Caki2 (cell line): Measurements from ENCODE around the gene PTF1A. TPM values are rescaled to one million over a fixed set of nuclear protein-coding genes. Genes with fewer than 3 reads are reported as not detected.
A peak's percentile ranks its signal among the peaks of the same experiment; 100 is the strongest.

Experiments used
- DNase-seq: peaks from one replicate; pipeline ENCODE4 v3.0.0-alpha.2; 2015; ENCODE audit warnings: low read depth
- in situ Hi-C: cut with HindIII; loops from 2 replicates; pipeline ENCODE4 v1.10.0; 2016; ENCODE audit warnings: low sequenced_read_pairs, low pct_unique_long_range_greater_than_20kb, mixed read lengths
- total RNA-seq: library from RNA; depleted of rRNA; stranded (reverse); fragments of >200 nt; shearing (Covaris generic); gene quantifications from 2 replicates; pipeline ENCODE4 v1.2.3, GENCODE V29; 2014; ENCODE audit warnings: low replicate concordance

Gene PTF1A
- total RNA-seq, 1 experiment from 2014 or later = not detected

DNA sequence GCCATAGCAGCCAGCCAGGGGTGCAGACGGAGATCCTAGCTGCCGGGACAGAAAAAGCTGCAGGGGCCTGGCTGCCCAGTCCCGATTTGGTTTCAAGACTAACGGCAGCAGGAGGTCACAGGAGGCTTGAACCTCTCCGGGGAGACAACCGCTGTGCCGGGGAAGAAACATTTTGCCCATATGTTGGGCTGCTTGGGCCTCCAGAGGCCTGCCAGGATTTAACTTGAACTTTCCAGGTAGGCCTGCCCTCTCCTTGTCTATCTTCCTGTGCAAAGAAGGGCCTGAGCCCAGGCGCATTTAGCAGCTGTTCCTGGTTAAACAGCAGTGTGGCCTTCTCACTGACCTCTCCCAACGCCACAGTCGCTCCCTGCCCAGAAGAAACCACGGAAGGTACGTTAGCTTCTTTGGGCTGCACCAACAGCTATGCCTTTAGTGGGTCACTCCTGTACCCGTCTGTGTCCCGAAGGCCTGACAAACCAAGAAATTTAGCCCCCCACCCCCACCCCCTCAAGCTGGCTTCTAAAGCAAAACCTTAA lies 17.1 kb upstream of the PTF1A start:
- DNase-seq = no peak
- in situ Hi-C loops = no loop called here

- in situ Hi-C loops = no loop called here
- peak; percentile 9 for DNase-seq
Measured at GRCh38 chr10:23186178-23186577, 5.9 kb upstream of the PTF1A start.

GRCh38 chr10:23186697-23187096 lies 5.4 kb upstream of the PTF1A start:
- in situ Hi-C loops = no loop called here
- DNase-seq = peak; percentile 41

DNA sequence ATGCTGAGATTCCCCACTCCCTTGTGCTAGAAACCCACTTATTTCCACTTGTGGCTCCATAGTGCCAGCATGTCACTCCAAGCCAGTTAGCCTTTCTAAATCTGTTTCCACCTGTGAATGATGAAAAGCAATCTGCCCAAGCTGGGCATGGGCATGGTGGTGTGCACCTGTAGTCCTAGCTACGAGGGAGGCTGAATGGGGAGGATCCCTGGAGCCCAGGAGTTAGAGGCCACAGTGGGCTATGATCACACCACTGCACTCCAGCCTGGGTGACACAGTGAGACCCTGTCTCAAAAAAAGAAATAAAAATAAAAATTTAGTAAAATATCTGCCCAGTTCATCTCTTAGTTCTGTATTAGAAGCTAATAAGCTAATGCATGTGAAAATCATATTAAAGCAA lies 5.0 kb upstream of the PTF1A start:
- in situ Hi-C loops = no loop called here
- no peak for DNase-seq

DNA sequence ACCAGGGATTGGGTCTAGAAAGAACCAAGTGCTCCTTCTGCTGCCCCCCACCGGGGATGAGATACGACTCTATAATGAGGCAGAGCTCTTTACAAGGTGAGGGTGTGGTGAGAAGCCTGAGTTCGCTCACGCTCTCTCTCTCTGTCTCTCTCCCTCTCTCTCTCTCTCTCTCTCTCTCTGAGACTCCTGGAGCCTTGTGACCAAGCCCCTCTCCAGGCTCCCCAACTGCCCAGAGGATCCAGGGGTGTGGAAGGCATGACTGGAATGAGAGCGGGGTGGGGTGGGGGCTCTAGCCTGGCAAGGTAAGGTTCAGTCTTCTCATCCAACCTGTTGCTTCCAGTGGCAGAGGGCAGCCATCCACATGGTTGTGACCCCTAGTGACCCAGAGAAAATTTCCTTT lies 3.1 kb upstream of the PTF1A start:
- in situ Hi-C loops = no loop called here

GRCh38 chr10:23190872-23191763 lies 994 bp upstream of the PTF1A start:
- in situ Hi-C loops = no loop called here
- DNase-seq = no peak

More for the DNA sequence above, 3.1 kb upstream of the PTF1A start:
- no peak for DNase-seq

DNA sequence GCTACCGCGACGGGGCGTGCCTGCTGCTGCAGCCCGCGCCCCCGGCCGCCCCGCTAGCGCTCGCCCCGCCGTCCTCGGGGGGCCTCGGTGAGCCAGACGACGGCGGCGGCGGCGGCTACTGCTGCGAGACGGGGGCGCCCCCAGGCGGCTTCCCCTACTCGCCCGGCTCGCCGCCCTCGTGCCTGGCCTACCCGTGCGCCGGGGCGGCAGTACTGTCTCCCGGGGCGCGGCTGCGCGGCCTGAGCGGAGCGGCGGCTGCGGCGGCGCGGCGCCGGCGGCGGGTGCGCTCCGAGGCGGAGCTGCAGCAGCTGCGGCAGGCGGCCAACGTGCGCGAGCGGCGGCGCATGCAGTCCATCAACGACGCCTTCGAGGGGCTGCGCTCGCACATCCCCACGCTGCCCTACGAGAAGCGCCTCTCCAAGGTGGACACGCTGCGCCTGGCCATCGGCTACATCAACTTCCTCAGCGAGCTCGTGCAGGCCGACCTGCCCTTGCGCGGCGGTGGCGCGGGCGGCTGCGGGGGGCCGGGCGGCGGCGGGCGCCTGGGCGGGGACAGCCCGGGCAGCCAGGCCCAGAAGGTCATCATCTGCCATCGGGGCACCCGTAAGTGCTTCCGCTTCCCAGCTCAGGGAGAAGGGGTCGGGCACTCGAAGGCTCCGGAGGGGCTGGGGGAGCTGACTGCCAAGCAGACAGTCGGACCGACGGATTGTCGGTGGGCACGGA lies 761 bp downstream of the PTF1A start:
- no peak for DNase-seq

GRCh38 chr10:23193435-23194074 lies 1.4 kb downstream of the PTF1A start:
- in situ Hi-C loops = no loop called here
- no peak for DNase-seq

More for the DNA sequence above, 761 bp downstream of the PTF1A start:
- in situ Hi-C loops = no loop called here

GRCh38 chr10:23194471-23194965 lies 2.4 kb downstream of the PTF1A start:
- DNase-seq = no peak
- in situ Hi-C loops = no loop called here

- in situ Hi-C loops = no loop called here
- no peak for DNase-seq
Measured at GRCh38 chr10:23194966-23195845, 3.1 kb downstream of the PTF1A start.

DNA sequence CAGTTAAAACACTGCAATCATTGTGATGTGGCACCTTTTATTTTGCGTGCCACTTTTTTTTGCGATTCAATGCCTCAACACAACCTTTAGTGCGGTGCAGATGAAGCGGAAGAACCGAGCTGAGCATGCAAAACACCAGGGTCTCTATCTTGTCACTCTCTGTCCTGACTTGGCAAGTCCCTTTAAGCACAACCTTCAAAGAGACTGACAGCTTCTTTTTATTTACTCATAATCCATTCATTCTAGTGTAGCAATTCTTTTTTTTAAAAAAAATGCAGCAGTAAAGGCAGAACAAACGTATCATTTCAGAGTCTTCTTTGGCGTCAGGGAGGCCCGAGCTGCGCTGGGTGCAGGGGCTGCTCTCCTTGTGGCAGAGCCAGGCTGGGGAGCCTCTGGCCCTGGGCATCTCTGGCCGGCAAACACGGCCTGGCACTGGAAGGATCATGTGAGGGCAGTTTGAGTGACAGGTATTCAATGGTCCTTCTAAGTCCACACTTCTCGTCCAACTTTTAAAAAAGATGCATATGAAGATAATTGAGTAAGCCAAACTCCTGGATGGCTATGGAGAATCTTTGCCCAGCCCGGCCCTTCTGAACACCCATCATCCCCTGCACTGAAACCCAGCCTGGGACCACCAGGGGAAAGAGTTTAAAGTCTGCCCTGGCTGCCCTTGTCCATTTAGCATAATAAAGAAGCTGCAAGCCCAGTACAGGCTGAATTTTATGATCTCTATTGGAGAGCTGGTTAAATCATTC lies 3.9 kb downstream of the PTF1A start:
- in situ Hi-C loops = no loop called here
- no peak for DNase-seq

DNA sequence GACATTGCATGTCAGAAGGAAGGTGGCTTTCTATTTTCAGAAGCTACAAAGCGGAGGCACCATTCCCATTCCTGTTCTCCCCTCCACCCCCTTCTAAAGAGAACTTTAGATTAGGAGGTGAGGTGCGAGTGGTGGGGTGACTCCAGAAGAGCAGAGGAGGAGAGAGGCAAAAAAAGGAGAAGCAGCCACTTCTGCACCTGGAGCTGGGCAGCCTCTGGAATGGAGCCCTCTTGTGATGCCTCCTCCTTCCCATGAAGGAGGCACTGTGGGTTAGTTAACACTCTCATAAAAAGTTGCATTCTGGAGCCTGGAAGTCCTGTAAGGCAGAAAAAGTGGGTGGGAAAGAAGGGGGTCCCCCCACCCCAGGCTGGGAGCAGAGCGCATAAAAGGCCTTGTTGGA lies 4.8 kb downstream of the PTF1A start:
- DNase-seq = no peak
- in situ Hi-C loops = no loop called here

- DNase-seq = no peak
- in situ Hi-C loops = no loop called here
Measured at GRCh38 chr10:23197416-23197861, 5.3 kb downstream of the PTF1A start.

- in situ Hi-C loops = no loop called here
- no peak for DNase-seq
Measured at GRCh38 chr10:23198610-23198939, 6.5 kb downstream of the PTF1A start.

GRCh38 chr10:23198940-23199767 lies 7.0 kb downstream of the PTF1A start:
- DNase-seq = no peak
- in situ Hi-C loops = no loop called here

DNA sequence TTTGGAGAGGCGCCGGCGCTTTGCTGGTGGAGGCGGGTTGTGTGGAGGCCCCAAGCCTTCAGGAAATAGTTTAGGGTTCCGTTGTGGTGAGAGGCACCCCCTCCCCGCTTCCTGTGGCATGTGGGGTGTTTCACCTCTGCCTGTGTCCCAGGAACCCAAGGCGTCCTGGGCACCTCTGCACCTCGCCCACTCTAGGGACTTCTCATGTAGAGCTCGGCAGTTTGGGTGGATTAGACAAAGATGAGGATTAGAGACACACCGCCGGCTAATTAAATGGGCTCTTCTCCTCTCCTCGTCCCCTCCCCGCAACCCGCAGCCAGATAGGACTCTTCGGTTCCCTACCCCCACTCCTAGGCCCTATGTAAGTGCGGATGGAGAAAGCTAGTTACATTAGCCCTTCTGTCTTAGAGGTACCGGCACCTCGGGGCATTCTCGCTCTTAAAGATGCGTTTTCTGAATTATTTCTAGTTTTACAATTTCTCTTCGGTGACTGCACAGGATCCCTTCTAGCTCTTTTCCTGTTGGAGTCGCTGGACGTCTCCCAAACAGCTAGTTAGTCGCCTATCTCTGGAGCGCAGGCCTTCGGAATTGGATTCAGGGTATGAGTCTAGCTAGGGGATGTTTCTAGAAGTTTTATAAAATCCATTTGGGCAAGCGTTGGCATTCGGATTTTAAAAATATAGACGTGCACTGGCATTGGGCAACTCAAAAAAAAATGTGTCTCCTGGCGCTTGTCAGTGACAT lies 7.8 kb downstream of the PTF1A start:
- in situ Hi-C loops = no loop called here
- DNase-seq = no peak
